ENCODE results near the gene ACO1.

ACO1 gene

DNA sequence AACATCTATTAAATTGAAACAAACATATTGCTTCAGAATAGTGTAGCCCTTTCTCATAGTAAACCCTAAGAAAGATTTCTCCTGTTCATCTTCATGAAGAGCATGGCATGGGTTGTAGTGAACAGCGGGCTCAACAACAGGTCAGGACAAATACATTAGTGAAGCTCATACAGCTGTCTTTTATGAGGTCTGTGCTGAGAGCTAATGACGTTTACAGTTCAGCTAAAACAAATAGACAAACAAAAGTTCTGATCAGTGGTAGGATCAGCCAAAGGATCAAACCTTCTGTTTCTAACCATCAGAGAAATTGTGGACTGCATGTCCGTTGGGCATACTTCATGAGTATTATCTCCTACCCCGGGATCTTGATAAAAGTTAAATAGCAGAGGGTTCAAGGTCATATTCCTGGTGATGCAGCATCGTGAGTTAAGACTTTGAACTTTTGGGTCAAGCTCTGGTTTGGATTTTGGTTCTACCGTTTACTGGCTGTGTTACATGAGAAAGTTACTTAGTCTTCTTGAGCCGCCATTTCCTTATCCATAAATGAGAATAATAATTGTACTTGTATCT lies 37.9 kb downstream of the ACO1 start:
- H3K27ac ChIP-seq: no peak overlapping the region
- TF ChIP-seq, protein P1, sequence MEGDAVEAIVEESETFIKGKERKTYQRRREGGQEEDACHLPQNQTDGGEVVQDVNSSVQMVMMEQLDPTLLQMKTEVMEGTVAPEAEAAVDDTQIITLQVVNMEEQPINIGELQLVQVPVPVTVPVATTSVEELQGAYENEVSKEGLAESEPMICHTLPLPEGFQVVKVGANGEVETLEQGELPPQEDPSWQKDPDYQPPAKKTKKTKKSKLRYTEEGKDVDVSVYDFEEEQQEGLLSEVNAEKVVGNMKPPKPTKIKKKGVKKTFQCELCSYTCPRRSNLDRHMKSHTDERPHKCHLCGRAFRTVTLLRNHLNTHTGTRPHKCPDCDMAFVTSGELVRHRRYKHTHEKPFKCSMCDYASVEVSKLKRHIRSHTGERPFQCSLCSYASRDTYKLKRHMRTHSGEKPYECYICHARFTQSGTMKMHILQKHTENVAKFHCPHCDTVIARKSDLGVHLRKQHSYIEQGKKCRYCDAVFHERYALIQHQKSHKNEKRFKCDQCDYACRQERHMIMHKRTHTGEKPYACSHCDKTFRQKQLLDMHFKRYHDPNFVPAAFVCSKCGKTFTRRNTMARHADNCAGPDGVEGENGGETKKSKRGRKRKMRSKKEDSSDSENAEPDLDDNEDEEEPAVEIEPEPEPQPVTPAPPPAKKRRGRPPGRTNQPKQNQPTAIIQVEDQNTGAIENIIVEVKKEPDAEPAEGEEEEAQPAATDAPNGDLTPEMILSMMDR (IDR thresholded peaks at IDR 0.05): no peak
- H3K36me3 ChIP-seq (ENCODE audit: control insufficient read depth, insufficient read depth, low read length): no peaks in the 10 kb centered on the region

GRCh38 chr9:32423371-32423770 lies 38.9 kb downstream of the ACO1 start:
- Histone ChIP-seq H2AFZ (no peak overlapping the region), H3K79me2 (no peaks in the 10 kb centered on the region), H3K27me3 (ENCODE audit: control insufficient read depth, insufficient read depth, low read length) (no peaks in the 10 kb centered on the region), H3K27ac (no peak overlapping the region), H3K4me2 (ENCODE audit: low read length) (no peak overlapping the region), H3K9ac (no peak overlapping the region), H3K4me1 (no peaks in the 10 kb centered on the region), H3K4me3 (ENCODE audit: low read depth, low read length) (no peak overlapping the region), H3K36me3 (ENCODE audit: control insufficient read depth, insufficient read depth, low read length) (no peaks in the 10 kb centered on the region), H3K9me3 (ENCODE audit: control insufficient read depth, low read length) (no peaks in the 10 kb centered on the region)
- TF ChIP-seq, protein P1 (IDR thresholded peaks at IDR 0.05): no peak

More for the DNA sequence above, 37.9 kb downstream of the ACO1 start:
- Histone ChIP-seq H3K4me1 (no peaks in the 10 kb centered on the region), H3K4me3 (ENCODE audit: low read depth, low read length) (no peak overlapping the region), H3K27me3 (ENCODE audit: control insufficient read depth, insufficient read depth, low read length) (no peaks in the 10 kb centered on the region), H3K9ac (no peak overlapping the region), H2AFZ (no peak overlapping the region), H3K4me2 (ENCODE audit: low read length) (no peak overlapping the region), H3K79me2 (no peaks in the 10 kb centered on the region), H3K9me3 (ENCODE audit: control insufficient read depth, low read length) (no peaks in the 10 kb centered on the region)

DNA sequence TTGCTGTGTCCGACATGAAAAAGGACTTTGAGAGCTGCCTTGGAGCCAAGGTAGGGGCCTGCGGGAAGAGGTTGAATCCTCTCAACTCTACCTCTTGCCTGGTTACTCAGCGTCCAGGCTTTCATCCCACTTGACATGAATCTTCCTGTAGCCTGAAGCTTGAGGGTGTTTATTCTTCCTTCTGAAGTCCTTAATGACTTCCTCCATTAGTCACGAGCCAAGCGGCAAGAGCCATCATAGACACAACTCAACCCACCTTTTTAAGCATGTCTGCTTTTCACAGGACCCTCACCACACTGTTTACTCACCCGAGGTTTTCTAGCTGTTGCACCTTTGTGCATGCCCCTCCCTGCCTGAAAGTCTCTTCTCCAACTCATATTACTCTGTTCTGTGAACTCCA lies 40.2 kb downstream of the ACO1 start:
- Histone ChIP-seq H3K4me1 (no peaks in the 10 kb centered on the region), H3K27ac (no peak overlapping the region), H3K27me3 (ENCODE audit: control insufficient read depth, insufficient read depth, low read length) (no peaks in the 10 kb centered on the region), H3K9ac (no peak overlapping the region), H3K79me2 (no peaks in the 10 kb centered on the region), H3K9me3 (ENCODE audit: control insufficient read depth, low read length) (no peaks in the 10 kb centered on the region), H3K36me3 (ENCODE audit: control insufficient read depth, insufficient read depth, low read length) (no peaks in the 10 kb centered on the region), H3K4me3 (ENCODE audit: low read depth, low read length) (no peak overlapping the region), H3K4me2 (ENCODE audit: low read length) (no peak overlapping the region), H2AFZ (no peak overlapping the region)
- TF ChIP-seq, protein P1 (IDR thresholded peaks at IDR 0.05): no peak

GRCh38 chr9:32426278-32426939 lies 42.0 kb downstream of the ACO1 start:
- H2AFZ ChIP-seq: no peak overlapping the region
- TF ChIP-seq, protein P1 (IDR thresholded peaks at IDR 0.05): no peak
- H3K36me3 ChIP-seq (ENCODE audit: control insufficient read depth, insufficient read depth, low read length): no peaks in the 10 kb centered on the region
- H3K4me1 ChIP-seq: no peaks in the 10 kb centered on the region
- no peaks in the 10 kb centered on the region for H3K9me3 ChIP-seq (ENCODE audit: control insufficient read depth, low read length)
- H3K4me2 ChIP-seq (ENCODE audit: low read length): no peak overlapping the region
- H3K9ac ChIP-seq: no peak overlapping the region
- H3K4me3 ChIP-seq (ENCODE audit: low read depth, low read length): no peak overlapping the region
- no peaks in the 10 kb centered on the region for H3K27me3 ChIP-seq (ENCODE audit: control insufficient read depth, insufficient read depth, low read length)
- no peak overlapping the region for H3K27ac ChIP-seq
- H3K79me2 ChIP-seq: no peaks in the 10 kb centered on the region

Data from parathyroid adenoma (tissue), 2 donors.